A549 treated with RU486 at 1 μM for 4 hours (cell line): ENCODE results near the gene SRL. TPM values are rescaled to one million over a fixed set of nuclear protein-coding genes. Genes with fewer than 3 reads are reported as not detected.

Source experiments
- total RNA-seq: library from RNA; stranded (reverse); fragments of 200-300 nt; extraction: Qiagen RNA extraction; gene quantifications from 5 replicates; pipeline ENCODE4 v1.2.3, GENCODE V29; 2022; ENCODE audit warnings: low read depth

SRL gene
- total RNA-seq: 0.02 to 0.08 TPM (median 0.04 TPM) in 4 of 5 replicates, not detected in the other

DNA sequence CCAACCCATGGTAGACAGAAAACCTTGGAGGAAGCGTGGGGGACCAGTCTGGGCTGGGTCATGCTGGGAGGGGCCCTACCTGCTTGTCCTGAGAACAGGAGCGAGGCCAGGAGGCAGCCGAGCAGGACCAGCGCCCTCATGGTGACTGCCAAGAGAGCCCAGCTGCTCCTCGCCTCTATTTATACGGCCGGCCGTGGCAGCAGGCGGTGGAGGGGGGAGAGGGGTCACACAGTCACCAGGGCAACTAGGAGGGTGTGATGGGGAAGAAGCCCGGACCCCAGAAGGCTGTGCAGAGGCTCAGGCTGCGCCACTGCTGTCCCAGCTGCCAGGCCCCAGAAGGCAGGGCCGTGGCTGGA is at the start of gene SRL:
Gene SRL, minus strand, starts transcription at position 153 of the 356 bp plus-strand sequence. Its CDS starts 13 bp downstream, at position 140.

Other genes starting within 250 kb of the SRL start
- 5.8 to 8.0 TPM (median 6.7 TPM) in 5 replicates for gene ADCY9, start 125.6 kb downstream of the SRL start, total RNA-seq
- 18.2 to 24.4 TPM (median 21.0 TPM) in 5 replicates for gene TFAP4, start 30.9 kb upstream of the SRL start, total RNA-seq
- 22.3 to 32.9 TPM (median 29.9 TPM) in 5 replicates for gene GLIS2, start 74.0 kb upstream of the SRL start, total RNA-seq
- 57.7 to 79.1 TPM (median 78.2 TPM) in 5 replicates for gene PAM16, start 109.2 kb upstream of the SRL start, total RNA-seq
- 4.8 to 7.8 TPM (median 6.7 TPM) in 5 replicates for gene VASN, start 129.8 kb upstream of the SRL start, total RNA-seq
- gene CORO7, start 174.5 kb upstream of the SRL start, total RNA-seq: 11.5 to 18.4 TPM (median 12.9 TPM) in 5 replicates
- gene DNAJA3, start 183.8 kb upstream of the SRL start, total RNA-seq: 59.0 to 72.9 TPM (median 72.5 TPM) in 5 replicates
- 41.2 to 47.2 TPM (median 43.5 TPM) in 5 replicates for gene NMRAL1, start 232.5 kb upstream of the SRL start, total RNA-seq
- gene HMOX2, start 234.3 kb upstream of the SRL start, total RNA-seq: 51.4 to 58.9 TPM (median 55.7 TPM) in 5 replicates